AG09319 (cell line): ENCODE data around the gene CENPP.

Source experiments
- DNase-seq: peaks from one replicate; pipeline ENCODE4 v3.0.0-alpha.2; 2010; ENCODE audit warnings: low read depth; ENCODE audit errors: extremely low read depth
- TF ChIP-seq, protein P1 (sequence below): IDR thresholded peaks from 2 replicates; pipeline ENCODE4 v1.5.1; 2011; ENCODE audit warnings: low read depth, mild to moderate bottlenecking, inconsistent platforms, low read length, moderate library complexity

CENPP gene

DNA sequence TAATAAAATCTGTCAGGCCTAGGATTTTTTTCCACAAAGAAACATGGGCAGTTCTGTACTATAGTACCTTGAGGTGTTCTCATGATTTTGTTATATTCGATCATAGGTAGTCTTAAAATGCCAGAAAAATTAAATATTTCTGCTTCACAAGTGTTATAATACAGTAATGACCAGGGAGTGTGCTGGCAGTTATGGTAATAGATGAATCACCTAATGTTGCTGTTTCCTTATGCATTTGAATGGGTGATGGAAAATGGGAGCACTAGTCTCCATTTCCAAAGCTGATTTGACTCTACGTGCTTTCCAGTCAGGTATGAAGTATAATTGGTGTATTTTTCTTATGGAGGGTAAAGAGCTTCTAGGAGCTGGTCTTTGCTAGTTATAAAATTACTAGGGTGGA, 54.9 kb downstream of the CENPP start:
- TF ChIP-seq, protein P1, sequence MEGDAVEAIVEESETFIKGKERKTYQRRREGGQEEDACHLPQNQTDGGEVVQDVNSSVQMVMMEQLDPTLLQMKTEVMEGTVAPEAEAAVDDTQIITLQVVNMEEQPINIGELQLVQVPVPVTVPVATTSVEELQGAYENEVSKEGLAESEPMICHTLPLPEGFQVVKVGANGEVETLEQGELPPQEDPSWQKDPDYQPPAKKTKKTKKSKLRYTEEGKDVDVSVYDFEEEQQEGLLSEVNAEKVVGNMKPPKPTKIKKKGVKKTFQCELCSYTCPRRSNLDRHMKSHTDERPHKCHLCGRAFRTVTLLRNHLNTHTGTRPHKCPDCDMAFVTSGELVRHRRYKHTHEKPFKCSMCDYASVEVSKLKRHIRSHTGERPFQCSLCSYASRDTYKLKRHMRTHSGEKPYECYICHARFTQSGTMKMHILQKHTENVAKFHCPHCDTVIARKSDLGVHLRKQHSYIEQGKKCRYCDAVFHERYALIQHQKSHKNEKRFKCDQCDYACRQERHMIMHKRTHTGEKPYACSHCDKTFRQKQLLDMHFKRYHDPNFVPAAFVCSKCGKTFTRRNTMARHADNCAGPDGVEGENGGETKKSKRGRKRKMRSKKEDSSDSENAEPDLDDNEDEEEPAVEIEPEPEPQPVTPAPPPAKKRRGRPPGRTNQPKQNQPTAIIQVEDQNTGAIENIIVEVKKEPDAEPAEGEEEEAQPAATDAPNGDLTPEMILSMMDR = no peak
- DNase-seq = no peak

DNA sequence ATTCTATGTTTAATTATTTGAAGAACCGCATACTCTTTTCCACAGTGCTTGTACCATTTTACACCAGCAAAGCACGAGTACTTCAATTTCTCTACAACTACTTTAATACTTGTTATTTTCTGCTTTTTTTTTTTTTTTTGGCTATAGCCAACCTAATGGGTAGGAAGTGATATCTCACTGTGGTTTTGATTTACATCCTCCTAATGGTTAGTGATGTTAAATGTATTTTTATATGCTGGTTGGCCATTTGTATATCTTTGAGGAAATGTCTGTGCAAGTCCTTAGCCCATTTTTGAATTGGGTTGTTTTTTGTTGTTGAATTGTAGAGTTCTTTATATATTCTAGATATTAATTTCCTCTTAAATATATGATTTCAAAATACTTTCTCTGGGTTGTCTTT, 56.0 kb downstream of the CENPP start:
- TF ChIP-seq, protein P1 = no peak
- no peak for DNase-seq

DNA sequence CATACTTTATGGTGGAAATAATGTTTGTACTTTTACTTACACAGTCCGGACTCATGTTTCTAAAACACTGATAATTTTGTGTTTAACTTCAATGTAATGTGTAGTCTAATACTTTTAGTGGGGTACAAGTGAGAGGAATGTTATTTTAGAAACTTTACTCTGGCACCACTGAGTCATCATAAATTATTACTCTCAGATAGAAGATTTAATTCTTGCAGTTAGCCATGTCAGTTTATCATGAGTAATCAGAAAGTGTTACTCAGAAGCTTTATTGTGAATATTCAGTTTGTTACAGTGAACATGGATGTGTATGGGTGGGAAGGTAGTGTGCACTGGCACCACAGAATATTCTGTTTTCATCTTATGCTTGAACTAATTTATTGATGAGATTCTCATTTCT, 58.6 kb downstream of the CENPP start:
- TF ChIP-seq, protein P1 = no peak
- DNase-seq = no peak

DNA sequence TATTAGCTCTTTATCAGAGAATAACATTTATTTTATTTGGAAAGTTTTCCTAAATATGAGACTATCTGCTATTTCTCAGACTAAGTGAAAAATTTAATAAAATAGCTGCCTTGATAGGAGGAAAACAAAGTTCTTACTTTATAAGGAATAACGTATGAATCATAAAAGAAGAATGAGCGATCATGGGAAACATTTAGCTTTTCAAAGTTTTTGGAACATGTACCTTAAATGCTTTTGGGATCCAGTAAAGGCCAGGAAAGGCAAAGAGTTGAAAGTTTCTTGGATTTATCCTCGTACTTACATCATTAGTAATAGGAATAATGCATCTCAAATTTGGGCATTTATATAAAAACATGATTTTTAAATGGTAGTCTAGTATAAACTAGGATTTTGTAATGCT, 59.2 kb downstream of the CENPP start:
- TF ChIP-seq, protein P1 = no peak
- DNase-seq = no peak

DNA sequence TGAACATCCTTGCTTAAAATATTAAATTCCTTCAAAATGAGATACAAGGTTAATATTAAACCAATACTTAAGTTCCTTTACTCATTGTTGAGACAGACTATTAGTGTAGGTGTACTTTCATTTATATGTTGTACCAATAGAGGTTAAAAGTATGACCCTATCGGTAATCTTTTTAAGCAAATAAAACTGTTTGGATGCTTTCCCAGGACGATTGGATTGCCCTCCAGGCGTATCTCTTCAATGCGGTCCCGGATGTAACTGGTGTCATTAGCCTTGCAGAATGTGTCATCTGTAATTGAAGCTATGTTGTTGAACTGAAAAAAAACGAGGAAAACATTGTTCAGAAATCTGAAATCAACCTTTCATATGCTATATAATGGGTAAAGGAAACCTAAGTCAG, 59.7 kb downstream of the CENPP start:
- TF ChIP-seq, protein P1 = no peak
- DNase-seq = no peak

DNA sequence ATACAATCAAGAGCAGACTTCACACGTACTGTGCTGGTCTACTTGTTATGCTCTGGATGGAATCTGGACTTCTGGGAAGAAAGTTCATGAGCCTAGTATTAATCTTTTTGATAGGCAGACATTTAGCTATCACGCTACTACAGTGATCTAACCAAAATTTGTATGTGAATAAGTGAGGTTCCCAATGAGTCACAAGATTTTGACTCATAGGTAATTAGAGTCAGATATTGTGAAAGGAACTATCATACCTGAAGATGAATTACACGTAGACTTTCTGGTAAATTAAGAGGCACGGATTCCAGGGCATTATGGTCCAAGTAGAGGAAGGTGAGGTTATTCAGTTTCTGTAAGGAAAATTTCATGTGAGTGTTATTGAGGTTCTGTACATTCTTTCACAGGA, 60.2 kb downstream of the CENPP start:
- DNase-seq = no peak
- TF ChIP-seq, protein P1 = no peak

DNA sequence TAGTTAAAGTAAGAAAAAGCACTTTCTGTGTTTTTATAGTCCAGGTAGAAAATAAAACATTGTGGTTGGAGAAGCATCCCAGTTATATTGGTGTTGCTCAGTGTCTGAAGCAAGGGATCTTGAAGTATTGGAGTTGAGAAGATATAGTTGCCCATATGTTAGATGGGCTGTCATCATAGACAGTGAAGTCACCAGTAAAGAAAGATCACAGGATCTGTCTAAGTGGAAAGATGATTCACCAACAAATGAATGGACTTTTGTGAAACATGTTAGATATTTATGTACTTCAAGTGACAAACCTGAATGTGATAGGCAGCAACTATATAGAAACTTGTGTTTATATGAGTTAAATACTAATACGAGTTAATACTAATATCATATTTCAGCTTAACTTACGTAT, 66.9 kb downstream of the CENPP start:
- TF ChIP-seq, protein P1 = no peak
- no peak for DNase-seq
